Upper lobe of left lung (tissue), 6 donors: ENCODE results near the gene KREMEN2. TPM values are rescaled to one million over a fixed set of nuclear protein-coding genes. Genes with fewer than 3 reads are reported as not detected.

Experiments
- ATAC-seq, 2 donors: fragments of 200-7000 bp; cut with Tn5 transposase; one replicate each; pipeline ENCODE4 v1.9.1; 2022; ENCODE audit warnings: mild to moderate bottlenecking in 2 of 2, moderate library complexity in 2 of 2; ENCODE audit not compliant: low FRiP score in 2 of 2
- DNase-seq, 2 donors: peaks; one replicate each; pipeline ENCODE4 v3.0.0-alpha.2; 2019 to 2020
- H3K27ac ChIP-seq, 4 donors: fragments of 200-600 bp; sonication (generic); one replicate each; pipeline ENCODE4 v1.5.1; 2016 to 2019
- H3K27me3 ChIP-seq, 4 donors: fragments of 200-600 bp; sonication (generic); one replicate each; pipeline ENCODE4 v1.5.1; 2017 to 2019
- H3K36me3 ChIP-seq, 4 donors: fragments of 200-600 bp; sonication (generic); one replicate each; pipeline ENCODE4 v1.5.1; 2016 to 2019
- H3K4me1 ChIP-seq, 4 donors: fragments of 200-600 bp; sonication (generic); one replicate each; pipeline ENCODE4 v1.5.1; 2018 to 2019
- H3K4me3 ChIP-seq, 4 donors: fragments of 200-600 bp; sonication (generic); one replicate each; pipeline ENCODE4 v1.5.1; 2017 to 2019; ENCODE audit warnings: mild to moderate bottlenecking in 2 of 4, moderate library complexity in 1 of 4
- H3K9me3 ChIP-seq, 4 donors: fragments of 200-600 bp; sonication (generic); one replicate each; pipeline ENCODE4 v1.5.1; 2018 to 2019
- EP300 ChIP-seq, 4 donors: sonication (generic); formaldehyde crosslinking; IDR thresholded peaks; one replicate each; pipeline ENCODE4 v1.5.1; 2017; ENCODE audit warnings: antibody characterized with exemption in 4 of 4, control low read depth in 2 of 4
- POLR2A ChIP-seq, 4 donors: fragments of 450-650 bp; IDR thresholded peaks; one replicate each; pipeline ENCODE4 v1.5.1; 2016 to 2017; ENCODE audit warnings: antibody characterized with exemption in 4 of 4, mild to moderate bottlenecking in 2 of 4
- POLR2AphosphoS5 ChIP-seq, 2 donors: sonication (generic); formaldehyde crosslinking; IDR thresholded peaks; one replicate each; pipeline ENCODE4 v1.5.1; 2017; ENCODE audit warnings: antibody characterized with exemption in 2 of 2
- WGBS, 2 donors: methylation state at CpG; one replicate each; pipeline ENCODE4 v1.1.5; 2017 to 2018; 5-methylcytosine and 5-hydroxymethylcytosine counted together
- total RNA-seq, 6 donors: library from RNA; depleted of rRNA in 4 of 6; stranded (reverse); fragments of >200 nt in 4 of 6; gene quantifications; one replicate each; pipeline versions ENCODE4 v1.1.0 to v1.2.1, GENCODE V29; 2016 to 2021
- TF ChIP-seq, protein P1 (sequence below), 6 experiments: fragments of 450-650 bp in 4 of 6; fragments of 200-600 bp in 2 of 6; sonication (generic) in 2 of 6; IDR thresholded peaks; one replicate each; pipeline ENCODE4 v1.5.1; 2016 to 2019; ENCODE audit warnings: antibody characterized with exemption in 6 of 6
- donor health status: DM: no; HTN: no; CAD: no; lungs with moderate emphysema.
- donor health status: DM: no; HTN: yes; CAD: no; lungs with severe emphysema.

The KREMEN2 gene
- total RNA-seq, 6 donors from 2014 or later, result not detected

DNA sequence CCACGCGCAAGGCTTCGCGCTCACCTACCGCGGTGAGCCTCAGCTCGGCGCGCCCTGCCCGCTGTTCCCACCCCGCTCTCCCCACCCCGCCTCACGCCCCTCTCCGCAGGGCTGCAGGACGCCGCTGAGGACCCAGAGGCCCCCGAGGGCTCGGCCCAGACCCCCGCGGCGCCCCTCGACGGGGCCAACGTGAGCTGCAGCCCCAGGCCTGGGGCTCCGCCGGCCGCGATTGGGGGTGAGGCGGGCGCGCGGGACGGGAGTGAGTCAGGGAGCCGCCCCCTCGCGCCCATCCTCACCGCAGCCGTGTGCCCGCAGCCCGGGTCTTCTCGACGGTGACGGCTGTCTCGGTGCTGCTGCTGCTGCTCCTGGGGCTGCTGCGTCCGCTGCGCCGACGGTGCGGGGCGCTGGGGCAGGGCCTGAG is 3.1 kb downstream of the KREMEN2 start:
- Histone ChIP-seq H3K27ac (no peak overlapping the region), H3K9me3 (no peaks in the 10 kb centered on the region), H3K36me3 (no peaks in the 10 kb centered on the region), H3K27me3 (peaks cover 0 to 62% (median 46%) of the 10 kb centered on the region in 4 donors), H3K4me3 (peak overlapping the region in 3 of 4 donors; percentile 20 to 36 (median 34)), H3K4me1 (peaks cover 52 to 81% (median 61%) of the 10 kb centered on the region in 4 donors)
- DNase-seq (no peak), ATAC-seq (no peak)
- WGBS, 2 donors, result 13% methylated on average over 9 of the region's 51 CpGs; no CpG with 5 or more reads in 1 of the 2 donors
- no peak for TF ChIP-seq POLR2AphosphoS5 (IDR thresholded peaks at IDR 0.05)
- TF ChIP-seq, protein P1, sequence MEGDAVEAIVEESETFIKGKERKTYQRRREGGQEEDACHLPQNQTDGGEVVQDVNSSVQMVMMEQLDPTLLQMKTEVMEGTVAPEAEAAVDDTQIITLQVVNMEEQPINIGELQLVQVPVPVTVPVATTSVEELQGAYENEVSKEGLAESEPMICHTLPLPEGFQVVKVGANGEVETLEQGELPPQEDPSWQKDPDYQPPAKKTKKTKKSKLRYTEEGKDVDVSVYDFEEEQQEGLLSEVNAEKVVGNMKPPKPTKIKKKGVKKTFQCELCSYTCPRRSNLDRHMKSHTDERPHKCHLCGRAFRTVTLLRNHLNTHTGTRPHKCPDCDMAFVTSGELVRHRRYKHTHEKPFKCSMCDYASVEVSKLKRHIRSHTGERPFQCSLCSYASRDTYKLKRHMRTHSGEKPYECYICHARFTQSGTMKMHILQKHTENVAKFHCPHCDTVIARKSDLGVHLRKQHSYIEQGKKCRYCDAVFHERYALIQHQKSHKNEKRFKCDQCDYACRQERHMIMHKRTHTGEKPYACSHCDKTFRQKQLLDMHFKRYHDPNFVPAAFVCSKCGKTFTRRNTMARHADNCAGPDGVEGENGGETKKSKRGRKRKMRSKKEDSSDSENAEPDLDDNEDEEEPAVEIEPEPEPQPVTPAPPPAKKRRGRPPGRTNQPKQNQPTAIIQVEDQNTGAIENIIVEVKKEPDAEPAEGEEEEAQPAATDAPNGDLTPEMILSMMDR (IDR thresholded peaks at IDR 0.05), result no peak
- no peak for TF ChIP-seq POLR2A (IDR thresholded peaks at IDR 0.05)
- TF ChIP-seq EP300 (IDR thresholded peaks at IDR 0.05), result no peak

DNA sequence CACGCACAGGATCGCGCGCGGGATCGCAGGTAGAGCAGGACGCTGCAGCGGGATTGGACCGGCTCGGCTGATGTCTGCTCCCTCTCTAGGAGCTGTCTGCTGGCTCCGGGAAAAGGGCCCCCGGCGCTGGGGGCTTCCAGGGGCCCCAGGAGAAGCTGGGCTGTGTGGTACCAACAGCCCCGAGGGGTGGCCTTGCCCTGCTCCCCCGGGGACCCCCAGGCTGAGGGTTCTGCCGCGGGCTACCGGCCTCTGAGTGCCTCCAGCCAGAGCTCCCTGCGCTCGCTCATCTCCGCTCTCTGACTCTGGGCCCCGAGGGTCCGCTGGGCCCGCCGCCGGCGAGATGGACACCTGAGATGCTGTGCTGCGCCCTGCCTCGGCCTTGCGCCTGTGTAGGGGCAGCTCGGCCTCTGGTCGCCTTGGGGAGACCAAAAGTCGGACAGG is 3.7 kb downstream of the KREMEN2 start:
- Histone ChIP-seq H3K27me3 (peaks cover 0 to 56% (median 42%) of the 10 kb centered on the region in 4 donors), H3K36me3 (no peaks in the 10 kb centered on the region), H3K9me3 (no peaks in the 10 kb centered on the region), H3K27ac (no peak overlapping the region), H3K4me1 (peaks cover 52 to 76% (median 60%) of the 10 kb centered on the region in 4 donors), H3K4me3 (no peak overlapping the region)
- ATAC-seq (no peak), DNase-seq (peak in 1 of 2 donors; percentile 80)
- WGBS, 2 donors, result 51 to 52% methylated on average over 13 to 16 of the region's 33 CpGs
- TF ChIP-seq EP300 (IDR thresholded peaks at IDR 0.05) (no peak), POLR2AphosphoS5 (IDR thresholded peaks at IDR 0.05) (no peak), POLR2A (IDR thresholded peaks at IDR 0.05) (no peak)
- TF ChIP-seq, protein P1 (IDR thresholded peaks at IDR 0.05), result no peak

DNA sequence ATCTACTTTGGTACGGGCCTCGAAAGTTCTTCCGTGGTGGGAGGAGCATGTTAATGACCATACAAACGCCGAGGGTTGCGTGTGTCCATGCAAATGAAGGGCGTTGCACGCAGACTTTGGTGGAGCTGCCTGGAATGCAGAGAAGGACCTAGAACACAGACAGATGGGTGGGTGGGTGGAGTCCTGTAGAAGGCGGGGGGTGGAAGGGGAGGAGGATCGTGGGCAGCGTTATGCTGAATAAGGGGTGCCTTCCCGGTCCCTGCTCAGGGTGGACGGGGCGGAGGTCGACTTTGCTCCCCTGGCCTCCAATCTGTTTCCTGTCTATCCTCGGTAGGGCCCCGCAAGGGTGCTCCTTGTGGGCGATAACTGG is 4.3 kb downstream of the KREMEN2 start:
- ATAC-seq (no peak), DNase-seq (no peak)
- Histone ChIP-seq H3K4me1 (peaks cover 47 to 70% (median 55%) of the 10 kb centered on the region in 4 donors), H3K9me3 (no peaks in the 10 kb centered on the region), H3K36me3 (no peaks in the 10 kb centered on the region), H3K27ac (no peak overlapping the region), H3K27me3 (peaks cover 0 to 50% (median 36%) of the 10 kb centered on the region in 4 donors), H3K4me3 (peak overlapping the region in 3 of 4 donors; percentile 72 to 89 (median 88))
- TF ChIP-seq POLR2A (IDR thresholded peaks at IDR 0.05), result no peak
- TF ChIP-seq EP300 (IDR thresholded peaks at IDR 0.05), result no peak
- TF ChIP-seq, protein P1 (IDR thresholded peaks at IDR 0.05), result no peak
- TF ChIP-seq POLR2AphosphoS5 (IDR thresholded peaks at IDR 0.05), result no peak
- WGBS, 2 donors, result 13% methylated on average over 15 to 17 of the region's 18 CpGs

DNA sequence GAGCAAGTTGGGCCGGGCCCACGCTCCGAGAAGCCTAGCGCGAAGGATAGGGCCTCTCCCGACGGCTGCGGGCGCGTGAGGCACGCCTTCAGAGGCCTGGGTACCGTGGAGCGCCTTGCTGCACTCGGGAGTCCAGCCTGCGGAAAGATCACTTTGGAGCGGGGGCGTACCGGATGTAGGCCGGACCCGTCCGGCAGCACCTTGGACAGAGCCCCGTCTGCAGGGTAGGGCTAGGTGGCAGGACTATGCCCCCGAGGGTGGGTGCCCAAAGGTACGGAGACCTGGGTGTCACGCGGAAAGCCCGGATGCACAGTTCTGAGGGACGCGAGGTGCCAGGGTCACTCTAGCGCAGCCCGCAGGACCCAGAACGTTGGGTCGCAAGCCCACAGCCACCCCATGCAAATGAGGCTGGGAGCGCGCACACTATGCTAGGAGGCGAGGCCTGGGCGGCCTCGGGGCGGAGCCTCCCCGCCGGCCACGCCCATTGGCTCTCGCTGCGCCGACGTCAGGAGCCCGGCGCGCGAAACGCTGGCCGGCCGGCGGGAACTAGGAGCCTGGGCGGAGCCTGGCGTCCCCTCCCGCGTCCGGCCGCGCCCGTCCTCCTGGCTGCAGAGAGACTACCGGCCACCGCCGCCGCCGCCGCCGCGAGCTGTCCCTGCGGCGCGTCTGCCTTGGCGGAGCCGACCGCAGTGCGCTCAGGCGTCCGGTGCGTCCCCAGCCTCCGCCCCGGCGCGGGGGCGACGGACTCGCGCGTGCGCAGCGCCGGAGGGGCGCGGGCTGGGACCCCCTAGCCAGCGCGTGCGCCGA is 4.9 kb downstream of the KREMEN2 start, which contains the start of gene PAQR4:
PAQR4 (plus strand) TSS at position 611 of the 807 bp plus-strand sequence. CDS start 327 bp downstream, outside the sequence.
- ATAC-seq (peak; percentile 92 to 95), DNase-seq (peak; percentile 92 to 98)
- peaks cover 0 to 44% (median 32%) of the 10 kb centered on the region in 4 donors for H3K27me3 ChIP-seq
- H3K36me3 ChIP-seq, result no peaks in the 10 kb centered on the region
- peaks cover 41 to 64% (median 49%) of the 10 kb centered on the region in 4 donors for H3K4me1 ChIP-seq
- H3K9me3 ChIP-seq, result no peaks in the 10 kb centered on the region
- H3K4me3 ChIP-seq, result peak within 1 kb of the TSS; percentile 72 to 89 (median 82)
- 5% methylated on average over 32 of the region's 98 CpGs; no CpG with 5 or more reads in 1 of the 2 donors for WGBS, 2 donors
- H3K27ac ChIP-seq, result peak within 1 kb of the TSS; percentile 40 to 80 (median 54)
- TF ChIP-seq, protein P1 (IDR thresholded peaks at IDR 0.05), result peak in 3 of 6 experiments; percentile 11 to 37 (median 35)
- TF ChIP-seq POLR2AphosphoS5 (IDR thresholded peaks at IDR 0.05) (peak in 1 of 2 donors; percentile 15), POLR2A (IDR thresholded peaks at IDR 0.05) (peak in 1 of 4 donors; percentile 63), EP300 (IDR thresholded peaks at IDR 0.05) (no peak)
